Smooth muscle cell (in vitro differentiated cells): ENCODE data around the gene TRPC3. TPM values are rescaled to one million over a fixed set of nuclear protein-coding genes. Genes with fewer than 3 reads are reported as not detected.

Experiments
- polyA plus RNA-seq: library from polyadenylated mRNA; unstranded; fragments of >200 nt; fragmentation: Nextera tagmentation; extraction: Ambion mirVana; gene quantifications from 2 replicates; pipeline ENCODE4 v1.2.1, GENCODE V29; 2016
- total RNA-seq: library from RNA; depleted of rRNA; stranded (reverse); fragments of >200 nt; gene quantifications from 2 replicates; pipeline ENCODE4 v1.2.3, GENCODE V29; 2014

The TRPC3 gene
- total and polyA plus RNA-seq, 2 experiments from 2014 or later, result 0.17 to 0.36 TPM

Other genes with a start within 250 kb of the TRPC3 start
- not detected in 2 replicates for gene SMIM43, start 186.9 kb downstream of the TRPC3 start, total RNA-seq
- gene SMIM43, start 186.9 kb downstream of the TRPC3 start, polyA plus RNA-seq, result not detected in 2 replicates
- gene EXOSC9, start 150.7 kb downstream of the TRPC3 start, total RNA-seq, result 45.1 and 56.2 TPM in 2 replicates
- gene EXOSC9, start 150.7 kb downstream of the TRPC3 start, polyA plus RNA-seq, result 27.6 and 31.8 TPM in 2 replicates
- 21.4 and 22.5 TPM in 2 replicates for gene CCNA2, start 128.2 kb downstream of the TRPC3 start, total RNA-seq
- gene CCNA2, start 128.2 kb downstream of the TRPC3 start, polyA plus RNA-seq, result 13.0 and 16.2 TPM in 2 replicates
- gene BBS7, start 81.6 kb downstream of the TRPC3 start, total RNA-seq, result 16.7 and 26.4 TPM in 2 replicates
- 17.7 and 19.2 TPM in 2 replicates for gene BBS7, start 81.6 kb downstream of the TRPC3 start, polyA plus RNA-seq
- gene BLTP1, start 200.3 kb upstream of the TRPC3 start, total RNA-seq, result 77.8 and 80.5 TPM in 2 replicates
- 4.7 and 7.1 TPM in 2 replicates for gene BLTP1, start 200.3 kb upstream of the TRPC3 start, polyA plus RNA-seq